Loucy (cell line): ENCODE results near the gene TRPM3.

Experiments used
- H2AFZ ChIP-seq: fragments of 200-600 bp; sonication (generic); 2 replicates; pipeline ENCODE4 v1.6.0; 2016; ENCODE audit warnings: antibody characterized with exemption, mild to moderate bottlenecking, low read length, moderate library complexity
- H3F3A ChIP-seq: fragments of 200-600 bp; 2 replicates; pipeline ENCODE4 v1.6.0; 2016; ENCODE audit warnings: antibody characterized with exemption, low read depth, mild to moderate bottlenecking
- H3K27me3 ChIP-seq: fragments of 200-600 bp; sonication (generic); 2 replicates; pipeline ENCODE4 v1.6.1; 2014; ENCODE audit warnings: low read length, mild to moderate bottlenecking; ENCODE audit not compliant: insufficient read depth, poor library complexity, severe bottlenecking
- H3K36me3 ChIP-seq: fragments of 200-600 bp; sonication (generic); 2 replicates; pipeline ENCODE4 v1.6.1; 2016; ENCODE audit warnings: low read length; ENCODE audit not compliant: insufficient read depth
- H3K4me1 ChIP-seq: fragments of 200-600 bp; sonication (generic); 2 replicates; pipeline ENCODE4 v1.5.1; 2014; ENCODE audit warnings: low read length, mild to moderate bottlenecking; ENCODE audit not compliant: insufficient read depth, poor library complexity, severe bottlenecking
- H3K4me2 ChIP-seq: fragments of 200-600 bp; sonication (generic); 2 replicates; pipeline ENCODE4 v1.6.0; 2014; ENCODE audit warnings: antibody characterized with exemption, low read length, low read depth, mild to moderate bottlenecking; ENCODE audit not compliant: poor library complexity, severe bottlenecking
- H3K4me3 ChIP-seq: fragments of 200-600 bp; sonication (generic); 2 replicates; pipeline ENCODE4 v1.5.1; 2014; ENCODE audit warnings: low read length, mild to moderate bottlenecking, mixed read lengths; ENCODE audit not compliant: poor library complexity, severe bottlenecking
- H3K79me2 ChIP-seq: fragments of 200-600 bp; sonication (generic); 2 replicates; pipeline ENCODE4 v1.6.1; 2014; ENCODE audit warnings: low read length; ENCODE audit not compliant: insufficient read depth
- H3K9ac ChIP-seq: fragments of 200-600 bp; sonication (generic); 2 replicates; pipeline ENCODE4 v1.6.0; 2014; ENCODE audit warnings: mild to moderate bottlenecking, low read depth, low read length, moderate library complexity; ENCODE audit not compliant: poor library complexity, severe bottlenecking
- H3K9me2 ChIP-seq: fragments of 200-600 bp; sonication (generic); replicated peaks from 2 replicates; pipeline ENCODE4 v1.6.1; 2016; ENCODE audit warnings: low read depth, low read length, mixed read lengths
- H3K9me3 ChIP-seq: fragments of 200-600 bp; sonication (generic); 2 replicates; pipeline ENCODE4 v1.6.1; 2014; ENCODE audit warnings: mild to moderate bottlenecking, antibody characterized with exemption, low read length, low read depth; ENCODE audit not compliant: insufficient read depth
- H4K20me1 ChIP-seq: fragments of 200-600 bp; sonication (generic); 2 replicates; pipeline ENCODE4 v1.6.0; 2014; ENCODE audit warnings: antibody characterized with exemption, low read length, mild to moderate bottlenecking; ENCODE audit not compliant: insufficient read depth, poor library complexity, severe bottlenecking
- CTCF ChIP-seq: fragments of 200-600 bp; sonication (generic); conservative IDR thresholded peaks from 2 replicates; pipeline ENCODE4 v1.5.1; 2014; ENCODE audit warnings: mild to moderate bottlenecking, antibody characterized with exemption, low read length
- EZH2phosphoT487 ChIP-seq: fragments of 200-600 bp; IDR thresholded peaks from 2 replicates; pipeline ENCODE4 v1.6.1; 2018; ENCODE audit warnings: antibody characterized with exemption, mild to moderate bottlenecking, moderate library complexity, borderline replicate concordance

The TRPM3 gene

GRCh38 chr9:70576116-70576515 is 545.3 kb downstream of the TRPM3 start:
- no peaks in the 10 kb centered on the region for H3K27me3 ChIP-seq

GRCh38 chr9:70574151-70574837 is 547.1 kb downstream of the TRPM3 start:
- Histone ChIP-seq H3K36me3 (no peaks in the 10 kb centered on the region), H3K4me2 (no peak overlapping the region), H3K27me3 (no peaks in the 10 kb centered on the region), H3K9ac (no peak overlapping the region), H3K79me2 (no peaks in the 10 kb centered on the region), H3K4me3 (no peak overlapping the region), H2AFZ (no peak overlapping the region), H3F3A (no peaks in the 10 kb centered on the region), H3K9me2 (no peaks in the 10 kb centered on the region), H3K4me1 (no peaks in the 10 kb centered on the region), H4K20me1 (no peaks in the 10 kb centered on the region), H3K9me3 (no peaks in the 10 kb centered on the region)
- no peak for TF ChIP-seq CTCF
- TF ChIP-seq EZH2phosphoT487 = no peak

More at GRCh38 chr9:70576116-70576515, 545.3 kb downstream of the TRPM3 start:
- TF ChIP-seq CTCF = no peak
- no peak for TF ChIP-seq EZH2phosphoT487
- H3K4me3 ChIP-seq = no peak overlapping the region
- no peaks in the 10 kb centered on the region for H3K4me1 ChIP-seq
- H3K9ac ChIP-seq = no peak overlapping the region
- no peak overlapping the region for H2AFZ ChIP-seq
- H3K36me3 ChIP-seq = no peaks in the 10 kb centered on the region
- H3K9me2 ChIP-seq = no peaks in the 10 kb centered on the region
- no peaks in the 10 kb centered on the region for H4K20me1 ChIP-seq
- no peaks in the 10 kb centered on the region for H3K9me3 ChIP-seq
- H3K4me2 ChIP-seq = no peak overlapping the region
- no peaks in the 10 kb centered on the region for H3F3A ChIP-seq
- H3K79me2 ChIP-seq = no peaks in the 10 kb centered on the region

GRCh38 chr9:70573308-70573707 is 548.1 kb downstream of the TRPM3 start:
- H3K27me3 ChIP-seq = no peaks in the 10 kb centered on the region
- no peaks in the 10 kb centered on the region for H3K9me2 ChIP-seq
- no peaks in the 10 kb centered on the region for H3K9me3 ChIP-seq
- H3K4me3 ChIP-seq = no peak overlapping the region
- no peak overlapping the region for H3K9ac ChIP-seq
- H4K20me1 ChIP-seq = no peaks in the 10 kb centered on the region
- H3K4me2 ChIP-seq = no peak overlapping the region
- no peaks in the 10 kb centered on the region for H3F3A ChIP-seq
- H3K4me1 ChIP-seq = no peaks in the 10 kb centered on the region
- TF ChIP-seq CTCF = no peak
- no peak overlapping the region for H2AFZ ChIP-seq
- no peaks in the 10 kb centered on the region for H3K36me3 ChIP-seq
- no peaks in the 10 kb centered on the region for H3K79me2 ChIP-seq
